Measurements from ENCODE around the gene TEAD3. TPM values are rescaled to one million over a fixed set of nuclear protein-coding genes. Genes with fewer than 3 reads are reported as not detected.

The TEAD3 gene
- total RNA-seq, 1 donor from 2014 or later, result 75.5 TPM

GRCh38 chr6:35489995-35490791, 6.7 kb downstream of the TEAD3 start:
- Mint-ChIP-seq H3K4me3 (ENCODE audit: unreplicated experiment) (peak overlapping the region; percentile 78), H3K27ac (ENCODE audit: unreplicated experiment) (peak overlapping the region; percentile 89), H3K27me3 (ENCODE audit: low read depth, unreplicated experiment) (no peaks in the 10 kb centered on the region), H3K36me3 (ENCODE audit: low read depth, unreplicated experiment) (peaks cover 2% of the 10 kb centered on the region), H3K4me1 (ENCODE audit: low read depth, unreplicated experiment) (peaks cover 61% of the 10 kb centered on the region), H3K9me3 (ENCODE audit: unreplicated experiment) (peaks cover 1% of the 10 kb centered on the region)
- Histone ChIP-seq H3K4me2 (ENCODE audit: low read length) (peak overlapping the region; percentile 88), H3K4me3 (ENCODE audit: insufficient read depth, low read depth, low read length) (peak overlapping the region; percentile 37), H3K9me3 (ENCODE audit: insufficient read depth, low read depth, low read length) (no peaks in the 10 kb centered on the region), H2AFZ (ENCODE audit: low read depth, low read length) (peak overlapping the region; percentile 60), H3K9ac (ENCODE audit: low read length) (peak overlapping the region; percentile 67), H3K79me2 (ENCODE audit: insufficient read depth, low read length) (peaks cover 97% of the 10 kb centered on the region), H3K36me3 (ENCODE audit: insufficient read depth, low read length) (no peaks in the 10 kb centered on the region), H3K27me3 (ENCODE audit: insufficient read depth, low read length) (no peaks in the 10 kb centered on the region), H4K20me1 (ENCODE audit: insufficient read depth, low read length) (peaks cover 52% of the 10 kb centered on the region), H3K4me1 (ENCODE audit: insufficient read depth, low read length) (peaks cover 83% of the 10 kb centered on the region), H3K27ac (ENCODE audit: low read depth, low read length) (peak overlapping the region; percentile 62)
- DNase-seq (ENCODE audit: low read depth) (peak; percentile 67), FAIRE-seq (no peak)
- TF ChIP-seq EZH2 (IDR thresholded peaks at IDR 0.05; ENCODE audit: insufficient read depth, low read length) (no peak), CTCF (IDR thresholded peaks at IDR 0.05; ENCODE audit: insufficient read depth, low read depth, low read length) (no peak)

DNA sequence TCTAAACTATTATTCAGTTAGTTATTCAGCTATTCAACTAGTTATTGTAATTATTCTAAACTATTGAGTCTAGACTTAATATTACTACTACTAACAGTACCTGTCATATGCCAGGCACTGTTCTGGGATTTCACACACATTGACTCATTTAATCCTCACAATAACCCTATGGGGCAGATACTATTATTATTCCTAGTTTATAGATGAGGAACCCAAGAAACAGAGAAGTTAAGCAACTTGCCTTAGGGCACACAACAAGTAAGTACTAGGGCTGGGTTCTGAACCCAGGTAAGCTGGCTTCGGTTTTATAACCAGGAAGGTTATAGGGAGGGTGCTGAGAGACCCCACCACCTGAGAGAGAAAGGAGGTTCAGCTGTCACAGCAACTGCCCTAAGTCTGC, 7.8 kb downstream of the TEAD3 start:
- no peaks in the 10 kb centered on the region for H3K9me3 Mint-ChIP-seq (ENCODE audit: unreplicated experiment)
- no peak overlapping the region for H2AFZ ChIP-seq (ENCODE audit: low read depth, low read length)
- H3K9me3 ChIP-seq (ENCODE audit: insufficient read depth, low read depth, low read length), result no peaks in the 10 kb centered on the region
- H3K27me3 ChIP-seq (ENCODE audit: insufficient read depth, low read length), result no peaks in the 10 kb centered on the region
- H3K36me3 ChIP-seq (ENCODE audit: insufficient read depth, low read length), result no peaks in the 10 kb centered on the region
- H3K4me3 Mint-ChIP-seq (ENCODE audit: unreplicated experiment), result no peak overlapping the region
- TF ChIP-seq EZH2 (IDR thresholded peaks at IDR 0.05; ENCODE audit: insufficient read depth, low read length) (no peak), CTCF (IDR thresholded peaks at IDR 0.05; ENCODE audit: insufficient read depth, low read depth, low read length) (no peak)
- FAIRE-seq (no peak), DNase-seq (ENCODE audit: low read depth) (no peak)
- no peak overlapping the region for H3K4me2 ChIP-seq (ENCODE audit: low read length)
- H3K9ac ChIP-seq (ENCODE audit: low read length), result no peak overlapping the region
- H3K36me3 Mint-ChIP-seq (ENCODE audit: low read depth, unreplicated experiment), result no peaks in the 10 kb centered on the region
- H3K27ac Mint-ChIP-seq (ENCODE audit: unreplicated experiment), result peak overlapping the region; percentile 69
- peaks cover 64% of the 10 kb centered on the region for H3K4me1 Mint-ChIP-seq (ENCODE audit: low read depth, unreplicated experiment)
- peak overlapping the region; percentile 31 for H3K27ac ChIP-seq (ENCODE audit: low read depth, low read length)
- H3K27me3 Mint-ChIP-seq (ENCODE audit: low read depth, unreplicated experiment), result no peaks in the 10 kb centered on the region
- H3K4me1 ChIP-seq (ENCODE audit: insufficient read depth, low read length), result peaks cover 80% of the 10 kb centered on the region
- peaks cover 52% of the 10 kb centered on the region for H4K20me1 ChIP-seq (ENCODE audit: insufficient read depth, low read length)
- H3K79me2 ChIP-seq (ENCODE audit: insufficient read depth, low read length), result peaks cover 97% of the 10 kb centered on the region
- no peak overlapping the region for H3K4me3 ChIP-seq (ENCODE audit: insufficient read depth, low read depth, low read length)

GRCh38 chr6:35488517-35488862, 8.4 kb downstream of the TEAD3 start:
- H3K4me3 ChIP-seq (ENCODE audit: insufficient read depth, low read depth, low read length), result no peak overlapping the region
- no peak for TF ChIP-seq CTCF (IDR thresholded peaks at IDR 0.05; ENCODE audit: insufficient read depth, low read depth, low read length)
- no peak for TF ChIP-seq EZH2 (IDR thresholded peaks at IDR 0.05; ENCODE audit: insufficient read depth, low read length)
- H3K4me2 ChIP-seq (ENCODE audit: low read length), result peak overlapping the region; percentile 65
- H3K4me3 Mint-ChIP-seq (ENCODE audit: unreplicated experiment), result peak overlapping the region; percentile 64
- H3K9me3 Mint-ChIP-seq (ENCODE audit: unreplicated experiment), result no peaks in the 10 kb centered on the region
- no peaks in the 10 kb centered on the region for H3K27me3 Mint-ChIP-seq (ENCODE audit: low read depth, unreplicated experiment)
- no peaks in the 10 kb centered on the region for H3K9me3 ChIP-seq (ENCODE audit: insufficient read depth, low read depth, low read length)
- no peaks in the 10 kb centered on the region for H3K27me3 ChIP-seq (ENCODE audit: insufficient read depth, low read length)
- no peaks in the 10 kb centered on the region for H3K36me3 Mint-ChIP-seq (ENCODE audit: low read depth, unreplicated experiment)
- DNase-seq (ENCODE audit: low read depth), result no peak
- H3K79me2 ChIP-seq (ENCODE audit: insufficient read depth, low read length), result peaks cover 97% of the 10 kb centered on the region
- no peak overlapping the region for H2AFZ ChIP-seq (ENCODE audit: low read depth, low read length)
- FAIRE-seq, result no peak
- H3K4me1 Mint-ChIP-seq (ENCODE audit: low read depth, unreplicated experiment), result peaks cover 60% of the 10 kb centered on the region
- peaks cover 77% of the 10 kb centered on the region for H3K4me1 ChIP-seq (ENCODE audit: insufficient read depth, low read length)
- H3K27ac ChIP-seq (ENCODE audit: low read depth, low read length), result peak overlapping the region; percentile 16
- H4K20me1 ChIP-seq (ENCODE audit: insufficient read depth, low read length), result peaks cover 50% of the 10 kb centered on the region
- peak overlapping the region; percentile 75 for H3K27ac Mint-ChIP-seq (ENCODE audit: unreplicated experiment)
- no peaks in the 10 kb centered on the region for H3K36me3 ChIP-seq (ENCODE audit: insufficient read depth, low read length)
- H3K9ac ChIP-seq (ENCODE audit: low read length), result peak overlapping the region; percentile 10

All from astrocyte (in vitro differentiated cells and primary cell).